Activated gamma-delta T cell (primary cell): Measurements from ENCODE around the gene PAXX.
A peak's percentile ranks its signal among the peaks of the same experiment; 100 is the strongest.

Experiments
- DNase-seq: peaks from one replicate; lab custom pipeline; 2025; lab: John Stamatoyannopoulos, UW
- total RNA-seq, 2 donors: gene quantifications; one replicate each; lab custom pipeline; 2026; lab: John Stamatoyannopoulos, UW

Gene PAXX
- 130 to 150 reads per million in 2 donors for total RNA-seq

- peak; percentile 85 for DNase-seq
Observed at GRCh38 chr9:136991993-136992818, at the start of gene PAXX. Gene PAXX, plus strand, starts transcription at chr9:136992422. Its CDS starts 22 bp downstream, at chr9:136992444.

GRCh38 chr9:136942881-136943230, 49.4 kb upstream of the PAXX start:
- DNase-seq = no peak

- DNase-seq = no peak
Observed at GRCh38 chr9:136943291-136944211, 48.7 kb upstream of the PAXX start.

GRCh38 chr9:136944212-136944518, 48.1 kb upstream of the PAXX start:
- DNase-seq = peak; percentile 57

- peak; percentile 95 for DNase-seq
Observed at GRCh38 chr9:136944519-136945332, 47.5 kb upstream of the PAXX start, which contains the start of the genes C8G and FBXW5. Gene C8G, plus strand, starts transcription at chr9:136945243. Its CDS starts 78 bp downstream, at chr9:136945321. Gene FBXW5, minus strand, starts transcription at chr9:136944738. Its CDS starts 655 bp downstream, at chr9:136944083.

- no peak for DNase-seq
Observed at GRCh38 chr9:136945333-136946227, 46.6 kb upstream of the PAXX start.

- DNase-seq = no peak
Observed at GRCh38 chr9:136946228-136947027, 45.8 kb upstream of the PAXX start.

- no peak for DNase-seq
Observed at GRCh38 chr9:136947028-136947891, 45.0 kb upstream of the PAXX start.

GRCh38 chr9:136947955-136948510, 44.2 kb upstream of the PAXX start:
- no peak for DNase-seq

- DNase-seq = no peak
Observed at GRCh38 chr9:136949239-136949816, 42.9 kb upstream of the PAXX start.

- DNase-seq = peak; percentile 96
Observed at GRCh38 chr9:136949817-136950655, 42.2 kb upstream of the PAXX start.

- no peak for DNase-seq
Observed at GRCh38 chr9:136950656-136951276, 41.5 kb upstream of the PAXX start.

- no peak for DNase-seq
Observed at GRCh38 chr9:136951541-136952320, 40.5 kb upstream of the PAXX start, which contains the start of gene LCN12. Gene LCN12, plus strand, starts transcription at chr9:136952273. Its CDS starts 55 bp downstream, at chr9:136952328.

GRCh38 chr9:136952321-136952850, 39.8 kb upstream of the PAXX start:
- DNase-seq = no peak

- DNase-seq = no peak
Observed at GRCh38 chr9:136952876-136953770, 39.1 kb upstream of the PAXX start.
